Measurements from ENCODE around the gene ABCA6.

Gene ABCA6

DNA sequence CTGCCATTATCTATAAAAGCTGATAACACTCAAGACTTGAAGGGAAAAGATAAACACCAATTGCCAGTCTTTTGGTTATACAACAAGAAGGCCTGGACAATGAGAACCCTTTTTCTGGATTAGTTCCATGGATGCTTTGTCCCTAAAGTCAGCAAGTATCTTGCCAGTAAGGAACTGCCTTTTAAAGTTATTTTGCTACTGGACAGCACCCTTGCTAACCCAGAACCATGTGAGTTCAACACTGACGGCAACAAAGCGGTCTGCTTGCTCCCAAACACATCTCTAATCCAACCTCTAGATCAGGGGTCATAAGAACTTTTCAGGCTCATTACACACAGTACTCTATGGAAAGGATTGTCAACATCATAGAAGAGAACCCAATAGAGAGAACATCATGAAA lies 25.3 kb upstream of the ABCA6 start:
- TF ChIP-seq EZH2phosphoT487 (IDR thresholded peaks at IDR 0.05; ENCODE audit: borderline replicate concordance, low read length) = no peak
- TF ChIP-seq CTCF (IDR thresholded peaks at IDR 0.05; ENCODE audit: low read depth, low read length, poor library complexity, severe bottlenecking) = no peak
- H3F3A ChIP-seq (ENCODE audit: control insufficient read depth, insufficient read depth) = no peaks in the 10 kb centered on the region
- no peaks in the 10 kb centered on the region for H3K9me3 ChIP-seq (ENCODE audit: control insufficient read depth, insufficient read depth, low read length)
- H3K4me1 ChIP-seq (ENCODE audit: control insufficient read depth, low read length) = no peaks in the 10 kb centered on the region
- no peak overlapping the region for H3K27ac ChIP-seq (ENCODE audit: low read depth, low read length)
- no peaks in the 10 kb centered on the region for H3K79me2 ChIP-seq (ENCODE audit: control insufficient read depth, low read length)
- H4K20me1 ChIP-seq (ENCODE audit: control insufficient read depth, insufficient read depth, low read depth, low read length) = no peaks in the 10 kb centered on the region
- H3K4me3 ChIP-seq (ENCODE audit: low read length) = no peak overlapping the region
- no peaks in the 10 kb centered on the region for H3K36me3 ChIP-seq (ENCODE audit: control insufficient read depth, low read length)
- no peak overlapping the region for H3K4me2 ChIP-seq (ENCODE audit: low read length)
- no peaks in the 10 kb centered on the region for H3K27me3 ChIP-seq (ENCODE audit: control insufficient read depth, low read length)
- no peaks in the 10 kb centered on the region for H3K9me2 ChIP-seq (replicated peaks; ENCODE audit: control insufficient read depth, low read length)

DNA sequence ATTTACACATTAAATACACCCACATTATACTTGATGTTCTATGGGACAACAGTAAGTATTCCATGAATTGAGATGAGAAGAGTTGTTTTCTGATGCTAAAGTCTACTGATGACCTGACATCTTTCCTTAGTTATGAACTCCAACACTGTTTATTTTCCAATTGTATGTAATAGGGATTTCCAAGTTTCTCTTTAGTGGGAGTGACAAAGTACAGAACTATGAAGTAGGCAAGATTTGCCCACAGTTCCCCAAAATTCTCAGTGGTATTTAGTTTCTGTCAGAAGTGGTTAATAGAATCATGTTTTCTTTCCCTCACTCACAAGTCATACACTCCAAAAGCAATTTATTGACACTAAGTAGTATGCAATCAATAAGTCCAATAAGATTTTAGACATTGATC lies 22.5 kb upstream of the ABCA6 start:
- Histone ChIP-seq H3K4me1 (ENCODE audit: control insufficient read depth, low read length) (no peaks in the 10 kb centered on the region), H3K79me2 (ENCODE audit: control insufficient read depth, low read length) (no peaks in the 10 kb centered on the region), H3K27ac (ENCODE audit: low read depth, low read length) (no peak overlapping the region), H3F3A (ENCODE audit: control insufficient read depth, insufficient read depth) (no peaks in the 10 kb centered on the region), H3K4me2 (ENCODE audit: low read length) (no peak overlapping the region), H3K9me2 (replicated peaks; ENCODE audit: control insufficient read depth, low read length) (no peaks in the 10 kb centered on the region), H3K36me3 (ENCODE audit: control insufficient read depth, low read length) (no peaks in the 10 kb centered on the region), H3K9me3 (ENCODE audit: control insufficient read depth, insufficient read depth, low read length) (no peaks in the 10 kb centered on the region), H3K27me3 (ENCODE audit: control insufficient read depth, low read length) (no peaks in the 10 kb centered on the region), H3K4me3 (ENCODE audit: low read length) (no peak overlapping the region), H4K20me1 (ENCODE audit: control insufficient read depth, insufficient read depth, low read depth, low read length) (no peaks in the 10 kb centered on the region)
- TF ChIP-seq EZH2phosphoT487 (IDR thresholded peaks at IDR 0.05; ENCODE audit: borderline replicate concordance, low read length) (no peak), CTCF (IDR thresholded peaks at IDR 0.05; ENCODE audit: low read depth, low read length, poor library complexity, severe bottlenecking) (no peak)

GRCh38 chr17:69159418-69159817 lies 17.7 kb upstream of the ABCA6 start:
- Histone ChIP-seq H3K9me3 (ENCODE audit: control insufficient read depth, insufficient read depth, low read length) (no peaks in the 10 kb centered on the region), H3K79me2 (ENCODE audit: control insufficient read depth, low read length) (no peaks in the 10 kb centered on the region), H3K9me2 (replicated peaks; ENCODE audit: control insufficient read depth, low read length) (no peaks in the 10 kb centered on the region), H3K27me3 (ENCODE audit: control insufficient read depth, low read length) (no peaks in the 10 kb centered on the region), H4K20me1 (ENCODE audit: control insufficient read depth, insufficient read depth, low read depth, low read length) (no peaks in the 10 kb centered on the region), H3K4me1 (ENCODE audit: control insufficient read depth, low read length) (no peaks in the 10 kb centered on the region), H3K4me2 (ENCODE audit: low read length) (no peak overlapping the region), H3F3A (ENCODE audit: control insufficient read depth, insufficient read depth) (no peaks in the 10 kb centered on the region), H3K36me3 (ENCODE audit: control insufficient read depth, low read length) (no peaks in the 10 kb centered on the region), H3K27ac (ENCODE audit: low read depth, low read length) (no peak overlapping the region), H3K4me3 (ENCODE audit: low read length) (no peak overlapping the region)
- TF ChIP-seq EZH2phosphoT487 (IDR thresholded peaks at IDR 0.05; ENCODE audit: borderline replicate concordance, low read length) = no peak
- no peak for TF ChIP-seq CTCF (IDR thresholded peaks at IDR 0.05; ENCODE audit: low read depth, low read length, poor library complexity, severe bottlenecking)

DNA sequence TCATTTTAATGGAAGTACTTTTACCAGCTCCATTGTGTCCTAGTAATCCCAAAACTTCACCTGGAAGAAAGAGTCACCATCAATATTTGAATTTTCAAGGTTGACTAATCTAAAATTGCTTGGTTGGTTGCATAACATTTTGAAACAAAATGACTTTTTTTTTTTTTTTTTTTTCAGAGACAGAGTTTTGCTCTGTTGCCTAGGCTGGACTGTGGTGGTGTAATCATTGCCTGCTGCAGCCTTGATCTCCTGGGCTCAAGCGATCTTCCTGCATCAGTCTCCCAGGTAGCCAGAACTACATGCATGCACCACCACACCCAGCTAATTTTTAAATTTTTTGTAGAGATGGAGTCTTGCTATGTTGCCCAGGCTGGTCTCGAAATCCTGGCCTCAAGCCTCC lies 12.6 kb upstream of the ABCA6 start:
- Histone ChIP-seq H3K4me1 (ENCODE audit: control insufficient read depth, low read length) (no peaks in the 10 kb centered on the region), H3K36me3 (ENCODE audit: control insufficient read depth, low read length) (no peaks in the 10 kb centered on the region), H3K4me2 (ENCODE audit: low read length) (no peak overlapping the region), H3F3A (ENCODE audit: control insufficient read depth, insufficient read depth) (no peaks in the 10 kb centered on the region), H3K9me2 (replicated peaks; ENCODE audit: control insufficient read depth, low read length) (no peaks in the 10 kb centered on the region), H3K4me3 (ENCODE audit: low read length) (no peak overlapping the region), H3K79me2 (ENCODE audit: control insufficient read depth, low read length) (no peaks in the 10 kb centered on the region), H3K27ac (ENCODE audit: low read depth, low read length) (no peak overlapping the region), H3K9me3 (ENCODE audit: control insufficient read depth, insufficient read depth, low read length) (no peaks in the 10 kb centered on the region), H4K20me1 (ENCODE audit: control insufficient read depth, insufficient read depth, low read depth, low read length) (no peaks in the 10 kb centered on the region), H3K27me3 (ENCODE audit: control insufficient read depth, low read length) (no peaks in the 10 kb centered on the region)
- TF ChIP-seq CTCF (IDR thresholded peaks at IDR 0.05; ENCODE audit: low read depth, low read length, poor library complexity, severe bottlenecking) (no peak), EZH2phosphoT487 (IDR thresholded peaks at IDR 0.05; ENCODE audit: borderline replicate concordance, low read length) (no peak)
